VCaP (cell line): Measurements from ENCODE around the gene TSPAN13.

Experiments
- H3K27ac ChIP-seq: fragments of 450-650 bp; 2 replicates; pipeline ENCODE4 v1.5.1; 2017
- TF ChIP-seq, protein P1 (sequence below): fragments of 450-650 bp; conservative IDR thresholded peaks from 2 replicates; pipeline ENCODE4 v1.5.1; 2017; ENCODE audit warnings: mild to moderate bottlenecking, moderate library complexity

The TSPAN13 gene

DNA sequence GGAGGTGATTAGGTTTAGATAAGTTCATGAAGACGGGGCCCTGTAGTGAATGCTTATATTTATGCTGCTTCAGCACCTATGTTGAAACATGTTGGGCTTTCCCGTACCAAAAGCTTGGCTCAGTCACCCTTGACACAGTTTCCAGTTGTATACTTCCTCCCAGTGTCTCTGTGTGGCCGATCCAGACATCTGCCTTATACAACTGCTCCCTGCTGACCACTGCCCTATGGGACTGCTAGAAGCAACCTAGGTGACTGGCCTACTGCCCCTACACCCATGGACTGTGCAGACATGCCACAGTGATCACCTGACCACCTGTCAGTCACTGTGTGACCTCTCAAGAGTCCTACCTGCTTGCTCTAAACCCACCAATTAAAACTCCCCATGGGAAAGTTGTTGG lies 22.6 kb upstream of the TSPAN13 start:
- no peak overlapping the region for H3K27ac ChIP-seq
- TF ChIP-seq, protein P1, sequence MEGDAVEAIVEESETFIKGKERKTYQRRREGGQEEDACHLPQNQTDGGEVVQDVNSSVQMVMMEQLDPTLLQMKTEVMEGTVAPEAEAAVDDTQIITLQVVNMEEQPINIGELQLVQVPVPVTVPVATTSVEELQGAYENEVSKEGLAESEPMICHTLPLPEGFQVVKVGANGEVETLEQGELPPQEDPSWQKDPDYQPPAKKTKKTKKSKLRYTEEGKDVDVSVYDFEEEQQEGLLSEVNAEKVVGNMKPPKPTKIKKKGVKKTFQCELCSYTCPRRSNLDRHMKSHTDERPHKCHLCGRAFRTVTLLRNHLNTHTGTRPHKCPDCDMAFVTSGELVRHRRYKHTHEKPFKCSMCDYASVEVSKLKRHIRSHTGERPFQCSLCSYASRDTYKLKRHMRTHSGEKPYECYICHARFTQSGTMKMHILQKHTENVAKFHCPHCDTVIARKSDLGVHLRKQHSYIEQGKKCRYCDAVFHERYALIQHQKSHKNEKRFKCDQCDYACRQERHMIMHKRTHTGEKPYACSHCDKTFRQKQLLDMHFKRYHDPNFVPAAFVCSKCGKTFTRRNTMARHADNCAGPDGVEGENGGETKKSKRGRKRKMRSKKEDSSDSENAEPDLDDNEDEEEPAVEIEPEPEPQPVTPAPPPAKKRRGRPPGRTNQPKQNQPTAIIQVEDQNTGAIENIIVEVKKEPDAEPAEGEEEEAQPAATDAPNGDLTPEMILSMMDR, result no peak

DNA sequence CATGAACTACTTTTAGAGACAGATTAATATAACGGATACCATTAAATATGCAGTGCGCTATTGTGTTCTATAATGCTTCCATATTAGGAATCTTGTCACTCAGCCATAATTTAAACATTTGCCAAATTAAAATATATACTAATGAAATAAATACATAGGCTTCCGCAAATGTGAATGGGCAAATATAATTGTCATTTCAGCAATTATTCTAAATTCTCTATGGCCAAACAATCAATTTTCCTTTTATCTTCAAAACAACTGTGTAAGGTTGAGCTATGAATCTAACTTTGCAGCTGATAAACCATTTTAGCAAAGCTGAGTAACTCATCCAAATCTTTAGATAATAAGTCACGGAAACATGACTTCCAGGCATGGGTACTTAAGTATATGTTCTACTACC lies 20.7 kb upstream of the TSPAN13 start:
- TF ChIP-seq, protein P1, result no peak
- H3K27ac ChIP-seq, result no peak overlapping the region

DNA sequence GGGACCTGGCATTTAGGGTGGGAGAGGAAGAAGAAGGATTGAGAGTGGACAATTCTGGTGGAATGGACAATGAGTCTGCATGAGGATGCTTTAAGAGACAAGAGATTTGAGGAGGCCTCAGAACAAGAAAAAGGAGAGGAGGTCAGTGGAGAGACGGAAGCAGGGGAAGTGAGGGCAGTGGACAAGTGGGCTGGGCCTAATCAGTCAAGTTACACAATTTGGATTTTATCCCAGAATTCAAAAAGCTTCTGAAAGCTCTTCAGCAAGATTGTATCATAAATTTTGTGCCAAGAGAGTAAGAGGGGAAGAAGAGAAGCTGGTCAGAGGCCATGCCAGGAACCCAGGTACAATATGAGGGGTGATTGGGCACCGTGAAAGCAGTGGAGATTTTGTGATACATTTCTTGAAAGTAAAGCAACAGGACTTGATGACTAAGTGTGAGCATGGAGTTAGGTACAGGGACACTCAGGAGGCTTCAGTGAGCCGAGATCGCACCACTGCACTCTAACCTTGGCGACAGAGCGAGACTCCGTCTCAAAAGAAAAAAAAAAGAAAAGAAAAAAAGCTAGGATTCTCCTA lies 19.3 kb upstream of the TSPAN13 start:
- H3K27ac ChIP-seq, result no peak overlapping the region
- TF ChIP-seq, protein P1, result no peak

DNA sequence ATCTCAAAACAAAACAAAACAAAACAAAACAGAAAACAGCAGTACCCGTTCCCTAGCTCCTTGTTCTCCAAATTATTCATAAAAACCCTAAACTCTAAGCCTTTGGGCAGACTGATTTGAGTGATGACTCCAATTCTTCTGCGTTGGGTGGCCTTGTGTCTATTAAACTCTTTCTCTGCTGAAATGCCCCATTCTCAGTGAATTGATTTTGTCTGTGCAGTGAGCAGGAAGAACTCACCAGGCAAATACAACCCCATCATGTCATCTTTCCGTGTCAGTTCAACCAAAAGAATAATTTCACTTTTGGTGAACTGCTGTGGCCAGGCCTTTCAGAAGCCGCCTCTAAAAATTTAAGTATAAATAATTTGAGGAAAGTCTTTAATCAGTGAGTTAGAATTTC lies 18.5 kb upstream of the TSPAN13 start:
- TF ChIP-seq, protein P1, result no peak
- H3K27ac ChIP-seq, result no peak overlapping the region

DNA sequence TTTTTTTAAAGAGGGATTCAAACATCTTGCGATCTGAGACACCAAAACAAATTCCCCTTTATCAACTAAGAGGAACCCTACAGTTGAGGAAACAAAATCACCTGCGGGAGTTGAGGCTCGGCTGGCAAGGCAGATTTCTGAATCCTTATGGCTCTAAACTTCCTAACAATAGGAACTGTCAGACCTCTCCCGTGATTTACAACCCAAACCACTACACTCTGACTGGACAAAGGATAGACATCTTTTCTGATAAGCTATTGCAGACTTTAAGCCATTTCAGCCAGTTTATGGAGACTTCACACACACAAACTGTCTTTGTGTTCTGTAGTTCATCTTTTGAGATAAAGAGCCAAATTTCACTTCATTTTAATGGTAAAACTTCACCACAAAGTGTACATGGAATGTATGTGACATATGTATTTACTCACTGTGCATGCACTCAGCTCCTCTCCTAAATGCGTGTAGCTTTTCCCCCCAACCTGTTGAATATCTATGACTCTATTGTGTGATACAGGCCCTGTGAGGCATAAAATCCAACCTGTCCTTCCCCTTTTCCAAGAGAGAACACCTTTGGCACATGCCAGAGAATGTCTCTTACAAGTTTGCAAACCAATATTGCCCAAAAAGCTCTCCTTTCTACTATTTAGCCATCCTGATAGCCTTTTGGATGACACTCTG lies 15.4 kb upstream of the TSPAN13 start:
- TF ChIP-seq, protein P1, result no peak
- no peak overlapping the region for H3K27ac ChIP-seq

DNA sequence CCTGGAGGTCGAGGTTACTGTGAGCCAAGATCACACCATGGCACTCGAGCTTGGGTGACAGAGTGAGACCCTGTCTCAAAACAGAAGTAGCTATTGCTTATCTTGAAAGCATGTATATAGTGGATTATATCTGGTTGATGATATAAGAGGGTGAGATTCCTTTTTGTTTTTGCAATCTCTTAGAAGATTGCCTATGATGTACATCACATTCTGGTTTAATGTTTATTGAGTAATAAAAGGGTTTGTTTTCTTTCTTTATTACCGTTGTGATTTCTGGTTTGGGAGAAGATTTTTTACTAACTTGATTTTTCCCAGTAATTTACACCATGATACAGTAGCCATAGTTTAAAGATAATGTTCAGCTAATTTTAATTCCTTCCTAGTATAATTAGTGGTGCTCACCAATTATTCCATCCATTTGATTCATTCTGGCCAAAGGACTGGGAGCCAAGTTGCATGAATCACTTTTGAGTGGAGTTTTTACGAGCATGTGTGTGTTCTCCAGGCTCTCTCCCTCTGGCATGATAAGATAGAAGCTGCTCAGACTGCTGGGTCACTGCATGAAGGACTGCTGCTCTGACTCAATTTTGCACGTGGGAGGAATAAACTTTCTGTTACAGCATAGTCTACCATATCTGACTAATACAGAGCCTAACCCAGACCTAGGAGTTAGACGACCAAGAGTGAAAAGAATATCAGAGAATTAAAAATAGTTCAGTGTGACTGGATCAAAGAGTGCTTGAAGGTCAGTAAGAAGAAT lies 13.5 kb upstream of the TSPAN13 start:
- peak overlapping the region; percentile 71 for H3K27ac ChIP-seq
- TF ChIP-seq, protein P1, result no peak

DNA sequence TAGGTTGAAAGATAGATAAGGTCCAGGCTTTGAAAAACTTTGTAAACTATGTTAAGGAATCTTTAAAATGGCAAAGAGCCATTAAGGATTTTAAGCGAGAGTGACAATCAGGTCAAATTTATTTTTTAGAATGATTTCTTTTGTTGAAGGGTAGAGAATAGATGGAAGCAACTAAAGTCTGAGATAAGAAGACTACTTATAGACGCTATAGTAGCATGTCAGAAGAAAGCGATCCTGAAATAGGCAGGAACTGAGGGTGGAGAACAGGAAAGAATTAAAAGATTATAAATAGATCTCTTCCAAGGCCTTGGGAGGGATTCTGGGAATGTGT lies 13.0 kb upstream of the TSPAN13 start:
- TF ChIP-seq, protein P1, result no peak
- peak overlapping the region; percentile 71 for H3K27ac ChIP-seq
